Upper lobe of right lung (tissue), 1 donor: ENCODE data around the gene PLXDC1. TPM values are rescaled to one million over a fixed set of nuclear protein-coding genes. Genes with fewer than 3 reads are reported as not detected.

ENCODE experiments used
- ATAC-seq: fragments of 200-7000 bp; cut with Tn5 transposase; one replicate; pipeline ENCODE4 v1.9.1; 2020; ENCODE audit warnings: mild to moderate bottlenecking, moderate library complexity
- DNase-seq: peaks from one replicate; pipeline ENCODE4 v3.0.0-alpha.2; 2020
- H3K27ac ChIP-seq: fragments of 200-600 bp; one replicate; pipeline ENCODE4 v1.8.0; 2022
- H3K27me3 ChIP-seq: fragments of 200-600 bp; one replicate; pipeline ENCODE4 v1.8.0; 2022; ENCODE audit warnings: mild to moderate bottlenecking
- H3K36me3 ChIP-seq: fragments of 200-600 bp; one replicate; pipeline ENCODE4 v1.8.0; 2022
- H3K4me1 ChIP-seq: fragments of 200-600 bp; one replicate; pipeline ENCODE4 v1.8.0; 2022
- H3K4me3 ChIP-seq: fragments of 200-600 bp; one replicate; pipeline ENCODE4 v1.8.0; 2022; ENCODE audit warnings: mild to moderate bottlenecking
- H3K9me3 ChIP-seq: fragments of 200-600 bp; one replicate; pipeline ENCODE4 v1.8.0; 2022
- intact Hi-C: fragments of 100-400 bp; cut with DNase I; formaldehyde crosslinking; loops from one replicate; pipeline ENCODE4 v1.11.0; 2022
- total RNA-seq: library from RNA; stranded (reverse); fragmentation: NEBNext Ultra II Directional; extraction: Animal tissue kit (Norgen Biotek cat#: 25700); gene quantifications from one replicate; pipeline ENCODE4 v1.2.1, GENCODE V29; 2021
- TF ChIP-seq, protein P1 (sequence below): fragments of 200-600 bp; IDR thresholded peaks from one replicate; pipeline ENCODE4 v1.8.0; 2022; ENCODE audit warnings: antibody characterized with exemption
- donor health status: DM: no; HTN: yes; CAD: no; lungs with severe emphysema.

Gene PLXDC1
- total RNA-seq, 1 donor from 2014 or later, result 14.4 TPM

DNA sequence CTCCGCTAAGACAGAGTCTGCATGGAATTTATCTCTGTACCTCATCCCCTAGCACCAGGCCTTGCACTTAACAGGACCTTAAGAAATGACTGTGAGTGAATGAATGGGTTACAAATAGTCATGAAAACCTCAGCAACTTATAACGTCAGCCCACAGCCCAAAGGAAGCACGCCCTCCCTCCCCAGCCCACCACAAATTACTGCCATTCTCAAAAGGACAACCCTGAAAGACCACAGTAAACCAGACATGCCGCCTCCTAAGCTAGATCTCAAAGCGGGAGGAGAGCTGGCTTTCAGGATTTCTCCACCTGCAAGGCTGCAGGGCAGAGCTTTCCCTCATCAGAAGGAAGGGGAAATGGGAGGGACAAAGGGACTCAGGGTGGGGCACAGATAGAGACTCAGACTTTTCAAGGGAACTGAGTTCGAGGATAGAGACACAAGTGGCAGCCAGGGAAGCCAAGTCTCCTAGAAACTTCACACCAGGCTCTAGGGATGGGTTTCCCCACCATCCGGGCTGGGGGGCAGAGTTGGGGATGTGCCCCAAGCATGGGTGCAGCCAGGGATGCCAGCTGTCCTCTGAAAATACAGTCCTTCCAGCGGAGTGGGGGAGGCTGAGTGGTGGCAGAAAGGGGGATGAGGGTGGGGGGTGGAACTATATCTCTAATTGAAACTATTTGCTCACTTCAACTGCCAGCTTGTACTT is 56.7 kb downstream of the PLXDC1 start:
- H3K9me3 ChIP-seq, result no peaks in the 10 kb centered on the region
- no peak for DNase-seq
- no peaks in the 10 kb centered on the region for H3K27me3 ChIP-seq
- intact Hi-C loops, result no loop called here
- no peak for ATAC-seq
- H3K4me3 ChIP-seq, result no peak overlapping the region
- H3K4me1 ChIP-seq, result peaks cover 41% of the 10 kb centered on the region
- H3K36me3 ChIP-seq, result no peaks in the 10 kb centered on the region
- TF ChIP-seq, protein P1, sequence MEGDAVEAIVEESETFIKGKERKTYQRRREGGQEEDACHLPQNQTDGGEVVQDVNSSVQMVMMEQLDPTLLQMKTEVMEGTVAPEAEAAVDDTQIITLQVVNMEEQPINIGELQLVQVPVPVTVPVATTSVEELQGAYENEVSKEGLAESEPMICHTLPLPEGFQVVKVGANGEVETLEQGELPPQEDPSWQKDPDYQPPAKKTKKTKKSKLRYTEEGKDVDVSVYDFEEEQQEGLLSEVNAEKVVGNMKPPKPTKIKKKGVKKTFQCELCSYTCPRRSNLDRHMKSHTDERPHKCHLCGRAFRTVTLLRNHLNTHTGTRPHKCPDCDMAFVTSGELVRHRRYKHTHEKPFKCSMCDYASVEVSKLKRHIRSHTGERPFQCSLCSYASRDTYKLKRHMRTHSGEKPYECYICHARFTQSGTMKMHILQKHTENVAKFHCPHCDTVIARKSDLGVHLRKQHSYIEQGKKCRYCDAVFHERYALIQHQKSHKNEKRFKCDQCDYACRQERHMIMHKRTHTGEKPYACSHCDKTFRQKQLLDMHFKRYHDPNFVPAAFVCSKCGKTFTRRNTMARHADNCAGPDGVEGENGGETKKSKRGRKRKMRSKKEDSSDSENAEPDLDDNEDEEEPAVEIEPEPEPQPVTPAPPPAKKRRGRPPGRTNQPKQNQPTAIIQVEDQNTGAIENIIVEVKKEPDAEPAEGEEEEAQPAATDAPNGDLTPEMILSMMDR, result no peak
- H3K27ac ChIP-seq, result no peak overlapping the region

DNA sequence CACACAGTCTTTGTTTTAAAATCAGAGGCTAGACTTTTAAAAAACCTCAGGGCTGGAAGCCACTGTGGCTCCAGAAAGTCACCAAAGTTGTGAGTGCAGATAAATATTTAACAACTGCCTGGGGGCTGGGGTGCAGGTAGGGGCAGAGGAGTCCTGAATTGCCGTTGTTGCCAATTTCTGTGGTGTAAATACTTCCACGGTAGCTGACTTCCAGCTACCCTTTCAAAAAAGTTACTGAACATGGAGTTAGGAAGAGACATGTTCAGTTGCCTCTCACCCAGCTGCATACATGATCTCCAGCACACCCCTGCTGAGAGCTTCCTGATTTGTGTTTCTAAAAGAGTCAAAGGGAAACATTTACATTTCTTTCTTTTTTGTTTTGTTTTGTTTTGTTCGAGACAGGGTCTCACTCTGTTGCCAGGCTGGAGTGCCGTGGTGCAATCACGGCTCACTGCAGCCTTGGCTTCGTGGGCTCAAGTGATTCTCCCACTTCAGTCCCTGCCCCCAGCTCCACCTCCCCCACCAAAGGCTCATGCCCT is 58.7 kb downstream of the PLXDC1 start:
- DNase-seq (no peak), ATAC-seq (no peak)
- H3K4me1 ChIP-seq, result peaks cover 30% of the 10 kb centered on the region
- H3K9me3 ChIP-seq, result no peaks in the 10 kb centered on the region
- H3K27me3 ChIP-seq, result no peaks in the 10 kb centered on the region
- H3K36me3 ChIP-seq, result no peaks in the 10 kb centered on the region
- H3K27ac ChIP-seq, result no peak overlapping the region
- TF ChIP-seq, protein P1, result no peak
- H3K4me3 ChIP-seq, result no peak overlapping the region
- intact Hi-C loops, result no loop called here

DNA sequence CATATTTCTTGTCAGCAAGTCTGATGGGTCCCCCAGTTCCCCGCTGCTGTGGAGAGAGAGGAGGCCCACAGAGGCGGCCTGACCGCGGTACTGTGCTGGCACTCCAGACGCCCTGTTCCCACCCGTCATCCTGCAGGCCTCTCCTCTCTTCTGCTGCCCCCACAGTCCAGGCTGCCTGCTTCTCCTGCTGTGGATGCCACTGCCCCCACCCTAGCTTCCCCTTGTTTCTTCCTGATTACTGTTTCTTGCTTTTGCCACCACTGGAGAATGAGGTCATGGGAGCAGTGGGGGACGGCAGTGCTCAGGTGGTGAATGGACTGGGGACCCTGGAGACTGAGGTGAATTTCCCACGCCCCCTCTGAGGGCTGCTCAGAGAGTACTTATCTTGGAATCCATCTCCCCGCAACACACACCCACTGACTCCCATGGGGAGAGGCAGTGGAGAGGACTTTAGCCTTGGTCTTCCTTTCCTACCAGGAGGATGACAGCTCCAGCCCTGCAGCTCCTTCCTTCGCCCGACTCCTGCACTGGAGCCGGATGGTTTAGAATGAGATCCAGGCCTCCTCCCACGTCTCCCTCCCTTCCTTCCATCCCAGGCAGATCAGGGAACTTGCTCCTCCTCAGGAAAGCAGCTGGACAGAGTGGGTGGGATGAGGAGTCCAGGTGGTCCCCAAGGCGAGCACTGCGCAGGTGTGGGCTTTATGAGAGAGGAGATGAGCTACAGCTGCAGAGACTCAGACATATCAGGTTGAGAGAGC is 60.4 kb downstream of the PLXDC1 start:
- Histone ChIP-seq H3K9me3 (no peaks in the 10 kb centered on the region), H3K27me3 (no peaks in the 10 kb centered on the region), H3K4me3 (no peak overlapping the region), H3K36me3 (no peaks in the 10 kb centered on the region), H3K27ac (no peak overlapping the region), H3K4me1 (peaks cover 17% of the 10 kb centered on the region)
- TF ChIP-seq, protein P1, result no peak
- DNase-seq, result no peak
- intact Hi-C loops, result no loop called here
- no peak for ATAC-seq

DNA sequence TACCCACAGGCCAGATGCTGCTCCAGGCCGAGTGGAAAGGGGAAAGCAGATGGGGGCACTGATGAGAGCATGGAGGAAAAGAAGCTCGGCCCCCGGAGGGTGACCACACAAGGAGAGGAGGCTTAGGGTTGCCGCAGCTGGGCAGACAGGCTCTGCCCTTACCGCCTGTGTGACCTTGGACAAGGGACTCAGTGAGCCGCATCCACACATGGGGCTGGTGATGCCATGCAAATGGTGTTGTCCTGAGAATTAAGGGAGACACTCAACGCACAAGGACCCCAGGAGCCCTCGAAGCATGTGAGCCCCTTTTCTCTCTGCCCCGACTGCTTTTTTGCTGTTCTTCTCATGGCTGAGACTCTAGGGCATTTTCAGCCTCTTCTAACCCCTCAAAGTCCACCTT is 61.0 kb downstream of the PLXDC1 start:
- ATAC-seq, result no peak
- TF ChIP-seq, protein P1, result no peak

DNA sequence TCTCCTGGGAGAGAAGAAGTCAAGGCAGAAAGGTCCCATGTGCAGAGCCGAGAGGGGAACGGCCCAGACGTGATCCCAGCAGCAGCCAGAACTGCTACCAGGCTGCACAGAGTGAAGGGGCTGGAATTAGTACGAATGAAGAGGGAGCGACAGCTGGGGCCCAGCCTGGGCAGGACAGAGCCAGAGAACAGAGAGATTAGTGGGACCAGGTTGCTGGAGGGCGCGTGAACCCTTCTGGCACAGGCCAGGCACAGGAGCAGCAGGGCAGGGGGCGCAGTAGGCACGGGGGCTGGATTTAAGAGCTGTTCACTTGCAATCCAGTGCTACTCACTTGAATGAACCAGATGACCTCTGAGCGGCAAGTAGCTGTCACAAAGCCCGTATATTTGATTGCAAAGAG is 66.9 kb downstream of the PLXDC1 start:
- no peak for ATAC-seq
- Histone ChIP-seq H3K4me1 (peaks cover 28% of the 10 kb centered on the region), H3K36me3 (no peaks in the 10 kb centered on the region), H3K27ac (no peak overlapping the region), H3K4me3 (no peak overlapping the region), H3K9me3 (no peaks in the 10 kb centered on the region), H3K27me3 (no peaks in the 10 kb centered on the region)
- no peak for DNase-seq
- intact Hi-C loops, result loop anchor here (10.0 kb wide), 1 partner anchor 50 kb away; no protein-coding TSS in a partner anchor
- TF ChIP-seq, protein P1, result no peak

More for the DNA sequence above, 61.0 kb downstream of the PLXDC1 start:
- Histone ChIP-seq H3K27me3 (no peaks in the 10 kb centered on the region), H3K4me1 (peaks cover 10% of the 10 kb centered on the region), H3K27ac (no peak overlapping the region), H3K36me3 (no peaks in the 10 kb centered on the region), H3K9me3 (no peaks in the 10 kb centered on the region), H3K4me3 (no peak overlapping the region)
- DNase-seq, result no peak
- intact Hi-C loops, result no loop called here
